Panc1 (cell line): ENCODE data around the gene PARP8.

ENCODE experiments used
- POLR2AphosphoS5 ChIP-seq: IDR thresholded peaks from 2 replicates; pipeline ENCODE4 v1.6.1; 2012; ENCODE audit warnings: mild to moderate bottlenecking, low read depth, low read length, moderate library complexity
- SIN3A ChIP-seq: IDR thresholded peaks from 2 replicates; pipeline ENCODE4 v1.6.1; 2012; ENCODE audit warnings: low read depth, mild to moderate bottlenecking, low read length, moderate library complexity, borderline replicate concordance; ENCODE audit not compliant: insufficient read depth
- TF ChIP-seq, protein P1 (sequence below): fragments of 450-650 bp; IDR thresholded peaks from 2 replicates; pipeline ENCODE4 v1.5.1; 2017; ENCODE audit warnings: mild to moderate bottlenecking
- TF ChIP-seq, protein P2 (sequence below), 2 experiments: IDR thresholded peaks; 2 replicates each; pipeline ENCODE4 v1.6.1; 2011 to 2012; ENCODE audit warnings: low read depth in 2 of 2, control low read depth in 1 of 2, low read length in 1 of 2, mild to moderate bottlenecking in 1 of 2, moderate library complexity in 1 of 2; ENCODE audit not compliant: insufficient read depth in 1 of 2

DNA sequence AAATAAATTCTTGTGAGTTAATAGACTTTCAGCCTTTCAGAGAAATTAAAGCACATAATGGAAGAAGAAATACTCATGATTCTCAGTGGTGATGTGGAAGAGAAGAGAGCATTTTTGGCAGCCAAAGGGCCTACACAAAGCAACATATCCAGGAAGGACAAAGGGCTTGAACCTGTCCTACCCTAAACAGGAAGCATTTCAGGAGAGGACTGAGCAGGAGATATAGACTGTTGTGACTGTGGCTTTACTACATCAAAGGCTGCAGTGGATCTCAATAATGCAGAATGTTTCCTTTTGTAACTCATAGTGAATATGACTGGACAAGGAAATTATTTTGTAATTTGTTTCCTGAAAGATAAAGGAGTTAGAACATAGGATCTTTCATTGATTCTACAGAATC lies 1.3 kb upstream of the PARP8 start:
- TF ChIP-seq, protein P1, sequence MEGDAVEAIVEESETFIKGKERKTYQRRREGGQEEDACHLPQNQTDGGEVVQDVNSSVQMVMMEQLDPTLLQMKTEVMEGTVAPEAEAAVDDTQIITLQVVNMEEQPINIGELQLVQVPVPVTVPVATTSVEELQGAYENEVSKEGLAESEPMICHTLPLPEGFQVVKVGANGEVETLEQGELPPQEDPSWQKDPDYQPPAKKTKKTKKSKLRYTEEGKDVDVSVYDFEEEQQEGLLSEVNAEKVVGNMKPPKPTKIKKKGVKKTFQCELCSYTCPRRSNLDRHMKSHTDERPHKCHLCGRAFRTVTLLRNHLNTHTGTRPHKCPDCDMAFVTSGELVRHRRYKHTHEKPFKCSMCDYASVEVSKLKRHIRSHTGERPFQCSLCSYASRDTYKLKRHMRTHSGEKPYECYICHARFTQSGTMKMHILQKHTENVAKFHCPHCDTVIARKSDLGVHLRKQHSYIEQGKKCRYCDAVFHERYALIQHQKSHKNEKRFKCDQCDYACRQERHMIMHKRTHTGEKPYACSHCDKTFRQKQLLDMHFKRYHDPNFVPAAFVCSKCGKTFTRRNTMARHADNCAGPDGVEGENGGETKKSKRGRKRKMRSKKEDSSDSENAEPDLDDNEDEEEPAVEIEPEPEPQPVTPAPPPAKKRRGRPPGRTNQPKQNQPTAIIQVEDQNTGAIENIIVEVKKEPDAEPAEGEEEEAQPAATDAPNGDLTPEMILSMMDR: no peak
- TF ChIP-seq, protein P2, sequence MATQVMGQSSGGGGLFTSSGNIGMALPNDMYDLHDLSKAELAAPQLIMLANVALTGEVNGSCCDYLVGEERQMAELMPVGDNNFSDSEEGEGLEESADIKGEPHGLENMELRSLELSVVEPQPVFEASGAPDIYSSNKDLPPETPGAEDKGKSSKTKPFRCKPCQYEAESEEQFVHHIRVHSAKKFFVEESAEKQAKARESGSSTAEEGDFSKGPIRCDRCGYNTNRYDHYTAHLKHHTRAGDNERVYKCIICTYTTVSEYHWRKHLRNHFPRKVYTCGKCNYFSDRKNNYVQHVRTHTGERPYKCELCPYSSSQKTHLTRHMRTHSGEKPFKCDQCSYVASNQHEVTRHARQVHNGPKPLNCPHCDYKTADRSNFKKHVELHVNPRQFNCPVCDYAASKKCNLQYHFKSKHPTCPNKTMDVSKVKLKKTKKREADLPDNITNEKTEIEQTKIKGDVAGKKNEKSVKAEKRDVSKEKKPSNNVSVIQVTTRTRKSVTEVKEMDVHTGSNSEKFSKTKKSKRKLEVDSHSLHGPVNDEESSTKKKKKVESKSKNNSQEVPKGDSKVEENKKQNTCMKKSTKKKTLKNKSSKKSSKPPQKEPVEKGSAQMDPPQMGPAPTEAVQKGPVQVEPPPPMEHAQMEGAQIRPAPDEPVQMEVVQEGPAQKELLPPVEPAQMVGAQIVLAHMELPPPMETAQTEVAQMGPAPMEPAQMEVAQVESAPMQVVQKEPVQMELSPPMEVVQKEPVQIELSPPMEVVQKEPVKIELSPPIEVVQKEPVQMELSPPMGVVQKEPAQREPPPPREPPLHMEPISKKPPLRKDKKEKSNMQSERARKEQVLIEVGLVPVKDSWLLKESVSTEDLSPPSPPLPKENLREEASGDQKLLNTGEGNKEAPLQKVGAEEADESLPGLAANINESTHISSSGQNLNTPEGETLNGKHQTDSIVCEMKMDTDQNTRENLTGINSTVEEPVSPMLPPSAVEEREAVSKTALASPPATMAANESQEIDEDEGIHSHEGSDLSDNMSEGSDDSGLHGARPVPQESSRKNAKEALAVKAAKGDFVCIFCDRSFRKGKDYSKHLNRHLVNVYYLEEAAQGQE (IDR thresholded peaks at IDR 0.05; ENCODE audit: insufficient read depth in 1 of 2, low read depth in 2 of 2, low read length in 1 of 2): no peak
- TF ChIP-seq POLR2AphosphoS5 (no peak), SIN3A (no peak)
